ENCODE measurements around the gene FAM118B. TPM values are rescaled to one million over a fixed set of nuclear protein-coding genes. Genes with fewer than 3 reads are reported as not detected.

Gene FAM118B
- total RNA-seq, 1 experiment from 2014 or later = 13.1 TPM

DNA sequence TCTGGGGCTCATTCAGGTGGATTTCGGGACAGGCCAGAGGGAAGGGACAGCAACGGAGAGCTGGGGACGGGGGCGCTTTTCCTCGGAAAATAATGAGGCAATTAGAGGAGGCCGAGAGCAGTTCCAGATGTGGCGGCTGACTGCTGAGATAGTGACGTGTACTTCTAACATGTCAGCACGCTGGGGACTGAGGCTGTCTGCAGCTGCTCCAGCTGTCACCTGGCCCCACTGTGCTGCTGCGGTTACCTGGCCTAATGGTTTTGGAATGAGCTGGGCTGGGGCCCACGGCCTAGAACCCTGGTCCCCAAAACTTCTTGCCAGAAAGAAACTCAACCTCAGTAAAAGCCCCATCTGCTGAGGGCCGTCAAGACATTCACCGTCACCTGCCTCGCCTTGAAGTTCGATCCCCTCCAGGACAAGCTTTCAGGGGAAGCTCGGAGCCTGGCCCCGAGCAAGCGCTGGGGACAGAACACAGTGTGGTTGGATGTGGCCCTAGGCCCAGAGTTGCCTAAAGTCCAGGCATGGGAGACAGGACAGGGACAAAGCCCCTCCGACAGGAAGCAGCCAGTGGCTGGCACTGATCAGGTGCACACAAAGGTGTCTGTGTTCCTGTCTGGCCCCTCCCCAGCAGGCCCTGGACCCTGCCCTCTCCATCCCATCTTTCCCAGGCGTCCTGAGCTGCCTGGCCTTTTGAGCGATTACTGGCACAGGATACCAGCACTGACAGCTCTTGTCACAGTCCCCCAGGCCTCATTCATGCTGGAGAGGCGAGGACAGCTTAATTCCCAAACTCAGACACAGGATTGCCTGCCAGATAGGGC, 22.3 kb upstream of the FAM118B start:
- Histone ChIP-seq H3K9me3 (ENCODE audit: insufficient read depth, low read depth) (no peaks in the 10 kb centered on the region), H3K4me3 (no peak overlapping the region), H3K36me3 (ENCODE audit: low read depth) (no peaks in the 10 kb centered on the region), H3K79me2 (ENCODE audit: low read depth) (no peaks in the 10 kb centered on the region), H3K27ac (no peak overlapping the region), H4K20me1 (ENCODE audit: insufficient read depth) (peaks cover 6% of the 10 kb centered on the region), H3K27me3 (ENCODE audit: insufficient read depth, low read depth) (no peaks in the 10 kb centered on the region), H3F3A (ENCODE audit: insufficient read depth, low read depth) (no peaks in the 10 kb centered on the region), H3K4me2 (no peak overlapping the region), H3K4me1 (replicated peaks; ENCODE audit: insufficient read depth) (no peaks in the 10 kb centered on the region), H2AFZ (no peak overlapping the region), H3K9me2 (ENCODE audit: insufficient read depth) (no peaks in the 10 kb centered on the region)
- TF ChIP-seq EZH2 (IDR thresholded peaks at IDR 0.05; ENCODE audit: low read depth) = no peak
- TF ChIP-seq, protein P1, sequence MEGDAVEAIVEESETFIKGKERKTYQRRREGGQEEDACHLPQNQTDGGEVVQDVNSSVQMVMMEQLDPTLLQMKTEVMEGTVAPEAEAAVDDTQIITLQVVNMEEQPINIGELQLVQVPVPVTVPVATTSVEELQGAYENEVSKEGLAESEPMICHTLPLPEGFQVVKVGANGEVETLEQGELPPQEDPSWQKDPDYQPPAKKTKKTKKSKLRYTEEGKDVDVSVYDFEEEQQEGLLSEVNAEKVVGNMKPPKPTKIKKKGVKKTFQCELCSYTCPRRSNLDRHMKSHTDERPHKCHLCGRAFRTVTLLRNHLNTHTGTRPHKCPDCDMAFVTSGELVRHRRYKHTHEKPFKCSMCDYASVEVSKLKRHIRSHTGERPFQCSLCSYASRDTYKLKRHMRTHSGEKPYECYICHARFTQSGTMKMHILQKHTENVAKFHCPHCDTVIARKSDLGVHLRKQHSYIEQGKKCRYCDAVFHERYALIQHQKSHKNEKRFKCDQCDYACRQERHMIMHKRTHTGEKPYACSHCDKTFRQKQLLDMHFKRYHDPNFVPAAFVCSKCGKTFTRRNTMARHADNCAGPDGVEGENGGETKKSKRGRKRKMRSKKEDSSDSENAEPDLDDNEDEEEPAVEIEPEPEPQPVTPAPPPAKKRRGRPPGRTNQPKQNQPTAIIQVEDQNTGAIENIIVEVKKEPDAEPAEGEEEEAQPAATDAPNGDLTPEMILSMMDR (conservative IDR thresholded peaks at IDR 0.05) = no peak
- POLR2A ChIA-PET (ENCODE audit: unreplicated experiment) = no interaction called here
- no peak for DNase-seq
- no TSS peak for BruUV-seq (replicated peaks)
- CTCF ChIA-PET = no interaction called here
- intact Hi-C loops (cut with micrococcal nuclease; ENCODE audit: unreplicated experiment) = no loop called here

DNA sequence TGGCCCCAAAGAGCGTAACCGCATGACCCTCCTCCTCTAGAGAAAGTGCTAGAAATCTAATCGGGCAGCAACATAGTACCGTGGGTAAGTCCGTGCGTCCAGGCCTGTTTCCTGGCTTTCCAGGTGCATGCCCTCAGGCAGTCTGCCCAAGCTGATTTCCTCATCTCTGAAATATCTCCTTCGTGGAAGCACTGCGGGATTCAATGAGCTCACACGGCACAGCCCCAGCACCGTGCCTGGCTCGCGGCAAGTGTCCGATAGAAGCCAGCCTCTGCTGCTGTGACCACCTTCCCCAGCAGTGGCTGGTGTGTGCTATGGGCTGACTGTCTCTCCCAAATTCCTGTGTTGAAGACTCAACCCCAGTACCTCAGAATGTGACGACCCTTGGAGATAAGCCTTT, 20.8 kb upstream of the FAM118B start:
- intact Hi-C loops (cut with micrococcal nuclease; ENCODE audit: unreplicated experiment) = no loop called here
- no peak overlapping the region for H3K4me2 ChIP-seq
- H3K27me3 ChIP-seq (ENCODE audit: insufficient read depth, low read depth) = no peaks in the 10 kb centered on the region

DNA sequence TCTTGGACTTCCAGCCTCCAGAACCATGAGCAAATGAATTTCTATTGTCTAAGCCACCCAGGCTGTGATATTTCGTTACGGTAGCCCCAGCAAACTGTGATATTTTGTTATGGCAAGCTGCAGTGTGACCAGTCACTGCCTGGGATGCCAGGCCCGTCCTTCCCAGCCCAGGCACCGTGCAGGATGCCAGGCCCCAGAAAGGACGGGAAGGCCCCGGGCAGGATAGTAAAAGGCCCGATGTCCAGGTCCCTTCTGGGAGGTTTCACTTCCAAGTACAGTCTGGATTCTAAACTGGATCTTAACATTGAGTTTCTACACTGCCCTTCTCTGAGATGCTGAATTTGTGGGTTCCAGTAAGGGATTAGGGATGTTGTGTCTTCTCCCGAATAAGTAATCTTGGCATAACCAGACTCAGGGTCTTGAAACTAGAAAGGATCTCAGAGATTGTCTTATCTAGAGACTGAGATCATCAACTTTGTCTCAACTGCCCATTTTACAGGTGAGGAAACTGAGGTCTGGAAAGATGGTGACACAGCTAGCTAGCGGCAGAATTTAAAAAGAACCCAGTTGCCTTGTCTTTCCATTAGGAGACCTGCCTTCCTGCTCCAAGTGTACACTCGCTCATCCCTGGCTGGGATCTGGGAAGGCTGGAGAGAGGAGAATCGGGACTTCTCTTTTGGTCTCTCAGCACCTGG, 20.1 kb upstream of the FAM118B start:
- intact Hi-C loops (cut with micrococcal nuclease; ENCODE audit: unreplicated experiment) = no loop called here
- POLR2A ChIA-PET (ENCODE audit: unreplicated experiment) = no interaction called here

More for the DNA sequence above, 20.8 kb upstream of the FAM118B start:
- CTCF ChIA-PET = interaction anchor here (0.6 kb wide), 1 partner anchor 850 kb away, joined by 5 read pairs; no protein-coding TSS in a partner anchor
- H3K79me2 ChIP-seq (ENCODE audit: low read depth) = no peaks in the 10 kb centered on the region
- H3K36me3 ChIP-seq (ENCODE audit: low read depth) = no peaks in the 10 kb centered on the region
- TF ChIP-seq EZH2 (IDR thresholded peaks at IDR 0.05; ENCODE audit: low read depth) = no peak
- TF ChIP-seq, protein P1 (conservative IDR thresholded peaks at IDR 0.05) = no peak
- no peak overlapping the region for H2AFZ ChIP-seq
- DNase-seq = no peak
- H3K4me1 ChIP-seq (replicated peaks; ENCODE audit: insufficient read depth) = no peaks in the 10 kb centered on the region
- H3K9me2 ChIP-seq (ENCODE audit: insufficient read depth) = no peaks in the 10 kb centered on the region
- H4K20me1 ChIP-seq (ENCODE audit: insufficient read depth) = peaks cover 6% of the 10 kb centered on the region
- no TSS peak for BruUV-seq (replicated peaks)
- no peak overlapping the region for H3K27ac ChIP-seq
- POLR2A ChIA-PET (ENCODE audit: unreplicated experiment) = no interaction called here
- no peaks in the 10 kb centered on the region for H3K9me3 ChIP-seq (ENCODE audit: insufficient read depth, low read depth)
- H3F3A ChIP-seq (ENCODE audit: insufficient read depth, low read depth) = no peaks in the 10 kb centered on the region
- no peak overlapping the region for H3K4me3 ChIP-seq

More for the DNA sequence above, 20.1 kb upstream of the FAM118B start:
- Histone ChIP-seq H3K27me3 (ENCODE audit: insufficient read depth, low read depth) (no peaks in the 10 kb centered on the region), H3K4me1 (replicated peaks; ENCODE audit: insufficient read depth) (no peaks in the 10 kb centered on the region), H2AFZ (no peak overlapping the region), H3K4me3 (no peak overlapping the region), H3K27ac (no peak overlapping the region), H3F3A (ENCODE audit: insufficient read depth, low read depth) (no peaks in the 10 kb centered on the region), H4K20me1 (ENCODE audit: insufficient read depth) (peaks cover 6% of the 10 kb centered on the region), H3K79me2 (ENCODE audit: low read depth) (no peaks in the 10 kb centered on the region), H3K9me2 (ENCODE audit: insufficient read depth) (no peaks in the 10 kb centered on the region), H3K4me2 (no peak overlapping the region), H3K9me3 (ENCODE audit: insufficient read depth, low read depth) (no peaks in the 10 kb centered on the region), H3K36me3 (ENCODE audit: low read depth) (no peaks in the 10 kb centered on the region)
- CTCF ChIA-PET = no interaction called here
- BruUV-seq (replicated peaks) = no TSS peak
- no peak for TF ChIP-seq EZH2 (IDR thresholded peaks at IDR 0.05; ENCODE audit: low read depth)
- TF ChIP-seq, protein P1 (conservative IDR thresholded peaks at IDR 0.05) = no peak
- no peak for DNase-seq

All from PC-9 (cell line).